HG03469 (cell line): ENCODE measurements around the gene MLLT6.

Source experiments
- ATAC-seq: cut with Tn5 transposase; IDR thresholded peaks from one replicate; pipeline ENCODE4 v1.9.1; 2021; ENCODE audit warnings: mild to moderate bottlenecking, moderate library complexity, moderate number of reproducible peaks; ENCODE audit not compliant: unreplicated experiment

The MLLT6 gene

DNA sequence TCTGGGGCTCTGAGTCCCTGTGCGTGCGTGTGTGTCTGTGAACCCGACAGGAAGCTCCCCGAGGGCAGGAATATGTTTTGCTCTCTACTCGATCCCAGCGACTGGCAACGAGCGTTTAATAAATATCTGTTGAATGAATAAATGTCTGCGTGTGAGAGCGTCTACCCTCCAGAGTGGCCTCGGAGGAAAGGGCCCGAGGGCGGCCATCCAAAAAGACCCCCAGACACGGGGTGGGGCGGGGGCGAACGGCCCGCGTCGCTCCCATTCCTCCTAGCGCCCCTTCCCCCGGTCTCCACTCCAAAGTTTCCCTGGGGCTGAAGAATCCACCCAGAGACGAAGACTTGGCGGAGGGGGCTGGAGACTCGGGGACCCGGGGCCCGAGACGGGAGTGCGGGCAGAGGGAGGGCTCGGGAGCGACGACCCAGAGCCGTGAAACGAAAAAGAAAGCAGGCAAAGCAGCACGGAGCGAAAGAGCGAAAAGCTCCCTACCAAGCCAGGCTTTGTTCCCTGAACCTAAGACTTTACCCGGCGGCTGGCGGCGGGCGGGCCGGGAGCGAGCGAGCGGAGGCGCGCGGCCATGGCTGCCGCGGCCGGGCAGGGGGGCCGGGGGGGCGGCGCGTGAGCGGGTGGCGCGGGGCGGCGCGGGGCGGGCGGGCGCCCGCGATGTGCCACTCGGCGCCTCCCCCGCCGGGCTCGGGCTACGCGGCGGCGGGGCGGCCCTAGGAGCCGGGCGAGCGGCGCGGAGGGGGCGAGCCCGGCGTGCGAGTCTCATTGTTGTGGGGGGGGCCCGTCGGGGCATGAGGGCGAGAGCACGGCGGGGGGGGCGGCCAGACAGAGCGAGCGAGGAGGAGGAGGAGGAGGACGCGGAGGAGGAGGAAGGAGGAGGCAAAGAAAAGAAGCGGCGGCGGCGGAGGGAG is at the start of gene MLLT6:
Gene MLLT6 (plus strand): TSS at position 668 of the 917 bp plus-strand sequence. CDS start 360 bp downstream, outside the sequence.
- no peak for ATAC-seq

GRCh38 chr17:38656959-38657823 is 47.9 kb upstream of the MLLT6 start:
- no peak for ATAC-seq

GRCh38 chr17:38657824-38658740 is 47.0 kb upstream of the MLLT6 start:
- ATAC-seq, result no peak

DNA sequence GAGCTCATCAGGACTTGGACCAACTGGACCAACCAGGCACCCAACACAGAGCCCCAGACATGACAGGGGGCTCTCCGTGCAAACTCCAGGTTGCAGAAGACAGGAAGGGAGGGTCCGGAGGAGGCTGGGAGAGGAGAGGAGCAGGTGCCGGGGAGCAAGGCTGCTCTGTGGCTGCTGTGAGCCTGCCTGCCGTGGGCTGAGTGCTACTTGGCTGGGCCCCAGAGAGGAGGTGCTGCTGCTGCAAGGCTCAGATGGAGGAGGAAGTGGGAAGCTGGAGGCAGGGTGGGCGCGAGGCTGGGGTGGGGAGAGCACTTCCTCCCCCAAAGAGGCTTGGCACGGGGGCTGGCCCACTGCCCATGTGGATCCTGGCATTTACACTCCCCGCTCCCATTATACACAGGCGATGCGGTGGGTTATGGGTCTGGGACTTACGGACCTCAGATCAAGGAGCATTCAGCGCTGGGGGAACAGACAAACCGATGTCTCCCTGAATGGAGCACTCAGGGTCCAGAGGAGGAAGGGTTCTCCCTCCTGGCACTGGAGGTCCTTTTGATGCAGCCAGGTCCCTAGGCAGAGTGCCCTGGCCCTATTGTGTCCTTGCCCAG is 46.2 kb upstream of the MLLT6 start:
- ATAC-seq, result no peak

- no peak for ATAC-seq
These were observed 45.7 kb upstream of the MLLT6 start for GRCh38 chr17:38659415-38659814.

GRCh38 chr17:38660097-38661025 is 44.7 kb upstream of the MLLT6 start:
- ATAC-seq, result no peak

DNA sequence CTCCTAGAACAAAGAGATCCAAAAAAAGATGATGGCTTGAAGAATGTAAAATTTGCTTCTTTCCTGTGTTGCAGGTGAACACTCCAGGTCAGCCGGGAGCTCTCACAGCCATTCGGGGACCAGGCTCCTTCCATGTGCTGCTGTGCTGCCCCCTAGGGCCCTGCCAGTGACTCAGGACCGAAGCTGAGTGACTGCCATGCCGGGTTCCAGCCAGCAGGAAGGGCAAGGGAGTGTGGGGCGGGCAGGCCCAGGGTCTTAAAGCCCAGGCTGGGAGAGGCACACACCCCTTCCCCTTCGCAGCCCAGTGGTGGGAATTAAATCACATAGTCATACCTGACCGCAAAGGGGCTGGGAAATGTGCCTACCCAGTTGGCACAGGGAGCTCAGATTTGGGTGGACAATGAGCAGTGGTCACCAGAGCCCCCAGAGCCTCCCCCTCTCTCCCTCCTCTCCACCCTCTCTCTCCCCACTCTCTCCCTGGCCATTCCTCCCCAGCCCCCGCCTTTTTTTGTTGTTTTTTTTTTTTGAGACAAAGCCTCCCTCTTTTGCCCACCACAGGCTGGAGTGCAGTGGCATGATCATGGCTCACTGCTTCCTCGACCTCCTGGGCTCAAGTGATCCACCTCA is 41.8 kb upstream of the MLLT6 start:
- no peak for ATAC-seq

DNA sequence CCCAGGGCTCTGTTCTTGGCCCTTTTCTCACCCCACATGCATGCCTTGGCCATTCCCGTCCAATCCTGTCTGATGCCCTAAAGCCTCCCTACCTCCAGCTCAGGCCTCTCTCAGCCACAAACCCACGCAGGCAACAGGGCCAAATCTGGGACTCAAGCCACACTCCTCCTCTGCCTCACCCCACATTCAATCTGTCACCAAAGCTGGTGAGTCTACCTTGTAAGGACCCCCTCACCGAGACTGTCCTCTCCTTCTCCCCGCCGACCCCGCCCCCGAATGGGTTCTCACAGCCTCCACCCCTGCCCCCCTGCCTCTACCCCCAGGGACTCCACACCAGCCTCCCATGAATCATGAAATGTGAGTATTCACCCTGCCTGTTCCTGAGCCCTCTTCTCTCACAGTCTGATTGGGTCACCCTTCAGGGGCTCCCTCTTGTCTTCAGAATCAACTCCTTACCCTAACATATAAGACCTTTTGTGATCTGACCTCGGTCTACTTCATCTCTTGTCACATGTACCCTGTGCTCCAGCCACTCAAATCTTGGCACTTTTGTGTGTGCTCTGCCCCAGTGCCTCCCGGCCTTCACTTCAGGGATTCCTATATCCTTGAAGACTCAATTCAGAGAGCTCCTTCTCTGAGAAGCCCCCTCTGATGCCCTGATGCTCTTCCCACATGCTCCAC is 41.0 kb upstream of the MLLT6 start:
- ATAC-seq, result no peak

- no peak for ATAC-seq
These were observed 37.8 kb upstream of the MLLT6 start for GRCh38 chr17:38667099-38667786.

- no peak for ATAC-seq
These were observed 37.3 kb upstream of the MLLT6 start for GRCh38 chr17:38667787-38668122.

- ATAC-seq, result no peak
These were observed 35.6 kb upstream of the MLLT6 start for GRCh38 chr17:38669520-38669919.

DNA sequence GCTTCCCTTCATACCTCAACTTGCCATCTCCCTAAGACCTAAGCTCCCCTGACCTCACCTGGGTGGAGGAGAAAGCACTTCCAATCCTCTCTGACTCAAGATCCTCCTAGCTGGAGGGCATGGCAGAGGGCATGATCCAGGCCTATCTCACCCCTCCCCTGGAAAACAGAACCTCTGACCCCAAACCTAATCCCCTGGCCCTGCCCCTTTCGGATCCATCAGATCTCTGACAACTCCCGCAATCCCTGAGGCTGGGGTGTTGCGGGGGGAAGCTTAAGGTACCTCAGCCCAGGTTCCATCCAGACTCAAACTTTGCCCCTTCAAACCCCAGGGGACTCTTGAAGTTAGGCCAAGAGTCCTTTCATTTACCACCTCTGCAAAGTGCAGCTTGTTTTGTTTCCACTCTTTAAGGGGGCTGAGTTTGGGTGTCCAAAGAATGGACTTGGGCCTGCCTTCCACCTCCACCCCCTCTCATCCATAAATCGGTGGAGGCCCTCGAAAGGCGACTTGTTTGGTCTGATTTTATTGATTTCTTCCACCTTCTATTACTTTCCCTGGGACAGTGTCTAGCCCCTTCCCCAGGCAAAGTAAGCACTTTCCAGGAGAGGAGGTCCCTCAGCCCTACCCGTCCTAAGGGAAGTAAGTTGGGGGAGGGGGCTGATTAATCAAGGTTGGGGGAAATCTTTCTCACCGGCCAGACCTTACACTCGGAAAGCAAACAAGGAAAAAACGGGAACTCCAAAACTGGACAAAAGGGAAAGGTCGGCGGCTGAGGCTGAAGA is 32.9 kb upstream of the MLLT6 start:
- no peak for ATAC-seq

DNA sequence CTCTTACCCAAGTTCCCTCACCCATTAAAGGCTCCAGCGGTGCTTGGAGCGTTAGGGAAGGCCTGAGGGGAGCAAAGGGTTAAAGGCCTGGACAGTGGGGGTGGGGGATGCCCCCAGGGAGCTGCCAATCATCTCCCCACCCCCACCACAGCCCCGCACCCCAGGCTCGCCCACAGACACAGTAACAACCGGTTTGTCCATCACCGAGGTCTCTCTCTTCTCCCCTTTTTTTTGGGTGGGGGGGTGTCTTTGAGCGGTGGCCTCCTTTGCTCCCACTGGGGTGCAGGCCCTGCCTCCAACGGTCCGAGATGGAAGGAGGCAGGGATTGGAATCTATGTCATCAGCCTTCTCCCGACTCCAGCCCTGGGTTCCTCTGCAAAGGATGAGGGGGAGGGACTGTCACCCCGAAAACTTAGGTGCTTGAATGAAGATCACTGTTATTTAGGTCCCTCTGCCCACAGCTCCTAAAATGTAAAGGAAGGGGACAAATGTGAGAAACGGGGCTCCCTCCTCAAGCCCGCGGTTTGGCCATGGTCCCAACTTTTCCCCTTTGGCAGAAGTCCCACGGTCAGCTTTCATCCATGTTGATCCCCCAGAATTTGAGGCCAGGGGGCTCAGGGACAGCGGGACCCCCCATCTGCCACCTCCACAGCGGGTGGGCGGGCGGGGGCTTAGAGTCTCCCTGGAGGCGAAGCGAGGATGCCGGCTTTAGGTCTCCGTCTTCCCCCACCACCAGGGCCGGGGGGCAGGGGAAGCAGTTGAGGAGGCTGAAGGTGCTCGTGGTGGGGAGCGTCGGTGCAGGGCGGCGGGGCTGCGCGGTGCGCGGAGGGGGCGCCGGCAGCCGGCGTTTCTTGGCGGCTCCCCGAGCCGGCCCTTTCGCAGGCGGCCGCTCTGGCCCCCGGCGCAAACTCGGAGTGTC is 32.0 kb upstream of the MLLT6 start:
- ATAC-seq, result no peak

- ATAC-seq, result no peak
These were observed 31.4 kb upstream of the MLLT6 start for GRCh38 chr17:38673707-38674013.

DNA sequence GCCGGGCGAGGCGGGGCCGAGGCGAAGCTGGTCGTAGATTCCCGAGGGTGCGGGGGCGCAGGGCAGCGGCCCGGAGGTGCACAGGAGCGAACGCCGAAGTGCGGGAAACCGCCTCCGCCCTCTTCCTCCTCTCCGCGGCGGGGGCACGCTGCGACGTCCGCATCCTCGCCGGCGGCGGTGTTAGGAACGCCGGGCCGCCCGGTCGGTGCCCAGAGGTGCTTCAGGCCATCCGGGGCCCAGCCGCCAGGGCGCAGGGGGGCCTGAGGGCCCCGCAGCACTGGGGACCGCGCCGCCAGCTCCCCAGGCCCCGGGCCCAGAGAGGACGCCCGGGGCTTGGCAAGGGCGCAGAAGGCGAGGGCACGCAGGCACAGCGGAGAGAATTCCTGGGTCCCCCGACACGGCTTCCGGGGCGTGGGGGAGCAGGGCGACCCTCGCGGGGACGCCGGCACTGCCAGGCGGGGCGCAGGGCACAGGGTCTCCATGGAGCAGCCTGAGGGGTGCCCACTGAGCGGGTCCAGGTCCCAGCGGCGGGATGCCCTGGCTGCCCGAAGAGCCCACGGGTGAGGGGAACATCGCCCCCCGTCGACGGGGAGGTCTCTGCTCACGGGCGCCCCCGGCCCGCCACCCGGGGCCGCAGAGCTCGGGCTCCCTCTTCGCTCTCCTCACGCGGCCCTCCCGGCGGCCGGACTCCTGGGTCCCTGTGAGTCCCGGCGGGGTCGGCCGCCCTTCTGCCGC is 30.9 kb upstream of the MLLT6 start:
- ATAC-seq, result no peak
